ENCODE measurements around the gene HPSE2. TPM values are rescaled to one million over a fixed set of nuclear protein-coding genes. Genes with fewer than 3 reads are reported as not detected.

Gene HPSE2
- total and polyA plus RNA-seq, 2 of the 13 experiments (the other 11 are each of a cell fraction or from before 2014, with no cell fraction given), result 0.01 TPM; not detected in 1

DNA sequence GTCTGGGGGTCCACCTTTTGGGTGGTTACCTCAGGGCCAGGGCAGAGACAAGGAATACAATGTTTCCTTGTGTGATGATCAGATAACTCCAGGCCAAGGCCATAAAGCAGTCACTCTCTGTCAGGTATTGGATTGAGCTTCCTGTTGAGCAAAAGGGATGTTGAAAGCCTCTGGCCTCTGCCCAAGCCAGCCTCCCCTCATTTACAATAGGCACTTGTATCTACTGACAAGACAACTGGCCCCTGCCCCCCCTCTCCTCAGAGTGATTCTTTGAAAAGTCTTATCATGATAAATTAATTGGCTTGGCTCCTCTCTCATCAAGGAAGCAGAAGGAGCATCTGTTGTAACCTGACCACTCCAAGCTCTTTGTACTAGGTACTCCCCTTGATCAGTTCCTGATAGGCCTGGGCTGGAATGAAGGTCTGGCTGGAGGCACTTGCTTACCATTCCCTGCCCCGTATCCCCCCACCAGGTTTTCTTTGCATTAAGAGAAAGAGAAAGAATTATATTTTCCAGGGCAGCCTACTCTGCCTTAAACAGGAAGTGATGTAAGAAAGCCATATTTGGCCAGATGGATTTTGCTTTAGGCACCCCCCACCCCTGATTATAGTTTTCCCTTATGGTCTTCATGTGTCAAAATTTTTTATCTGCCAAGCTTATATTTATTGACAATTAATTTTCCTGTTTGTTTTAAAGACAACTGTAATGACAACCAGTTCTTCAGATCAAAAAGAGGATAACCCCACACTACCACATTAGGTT, 746.8 kb downstream of the HPSE2 start:
- H3K27me3 ChIP-seq (ENCODE audit: control insufficient read depth in 1 of 2, insufficient read depth in 2 of 2, low read length in 2 of 2), result no peaks in the 10 kb centered on the region
- BruUV-seq (replicated peaks), result no TSS peak
- no peak overlapping the region for H3K27ac ChIP-seq (ENCODE audit: extremely low read length, insufficient read depth, low read length)
- H3K79me2 ChIP-seq (ENCODE audit: insufficient read depth, low read length), result no peaks in the 10 kb centered on the region
- H3K4me1 ChIP-seq (ENCODE audit: insufficient read depth, low read length), result peaks cover 32% of the 10 kb centered on the region
- H3K36me3 ChIP-seq (replicated peaks in 1 of 2; ENCODE audit: control insufficient read depth in 1 of 2, insufficient read depth in 2 of 2, low read length in 2 of 2), result no peaks in the 10 kb centered on the region
- POLR2A ChIA-PET, result interaction anchor here (1.0 kb wide), 1 partner anchor 28 kb away, joined by 3 read pairs; no protein-coding TSS in a partner anchor
- ATAC-seq, result peak; percentile 86
- DNase-seq (ENCODE audit: low spot score), result peak; percentile 81
- no peaks in the 10 kb centered on the region for H3K9me3 ChIP-seq (ENCODE audit: low read length)
- H4K20me1 ChIP-seq (ENCODE audit: insufficient read depth, low read length), result no peaks in the 10 kb centered on the region
- in situ Hi-C loops (cut with HindIII; ENCODE audit: extremely low pct_ligation_motif_present, low pct_unique_long_range_greater_than_20kb), result no loop called here
- H3K9ac ChIP-seq (ENCODE audit: insufficient read depth, low read depth, low read length), result no peak overlapping the region
- WGBS (ENCODE audit: low lambda C conversion rate), result 0% methylated on average over 1 of the region's 1 CpG
- no peak overlapping the region for H3K4me3 ChIP-seq (replicated peaks in 1 of 3; ENCODE audit: insufficient read depth in 1 of 3, low read depth in 2 of 3, low read length in 3 of 3)
- CTCF ChIA-PET (ENCODE audit: low intra/inter-chr PET ratio, low total read pairs), result no interaction called here
- intact Hi-C loops (cut with micrococcal nuclease; ENCODE audit: unreplicated experiment), result no loop called here
- peak overlapping the region; percentile 30; the same call in 1 of the 2 replicates for H3K4me2 ChIP-seq (ENCODE audit: low read depth, low read length)
- peak; percentile 58 for FAIRE-seq
- H2AFZ ChIP-seq (ENCODE audit: low read length), result no peak overlapping the region
- TF ChIP-seq GATA4 (IDR thresholded peaks at IDR 0.05; ENCODE audit: borderline replicate concordance, low read depth) (peak; percentile 30; the same call in 1 of the 2 replicates), GABPB1 (CRISPR knock-in tag; IDR thresholded peaks at IDR 0.05) (peak; percentile 35; the same call in 1 of the 2 replicates), ZNF180 (CRISPR knock-in tag; IDR thresholded peaks at IDR 0.05; ENCODE audit: borderline replicate concordance, low read depth) (no peak), HMG20A (CRISPR knock-in tag; IDR thresholded peaks at IDR 0.05; ENCODE audit: borderline replicate concordance) (peak; percentile 66; the same call in 1 of the 2 replicates), SOX13 (IDR thresholded peaks at IDR 0.05) (no peak), SOX13 (CRISPR knock-in tag; conservative IDR thresholded peaks at IDR 0.05 in 1 of 2, IDR thresholded peaks at IDR 0.05 in 1 of 2) (peak in 1 of 2 experiments; percentile 59; a peak in 1 of 4 replicates), RXRA (CRISPR knock-in tag; IDR thresholded peaks at IDR 0.05) (peak; percentile 40; the same call in 1 of the 2 replicates), MIER3 (CRISPR knock-in tag; IDR thresholded peaks at IDR 0.05; ENCODE audit: borderline replicate concordance) (peak; percentile 38; the same call in 1 of the 2 replicates), FOXA3 (CRISPR knock-in tag; IDR thresholded peaks at IDR 0.05) (peak; percentile 52; the same call in 1 of the 2 replicates), SALL1 (CRISPR knock-in tag; IDR thresholded peaks at IDR 0.05) (peak; percentile 66), ZMYM2 (CRISPR knock-in tag; IDR thresholded peaks at IDR 0.05) (0 out of 2 replicates have a peak, but pooled peaks have one; percentile 30), ZNF776 (CRISPR knock-in tag; IDR thresholded peaks at IDR 0.05) (no peak), NR2F6 (IDR thresholded peaks at IDR 0.05) (peak; percentile 46), NR2F6 (CRISPR knock-in tag; IDR thresholded peaks at IDR 0.05) (peak; percentile 55; the same call in 1 of the 2 replicates), ZNF816 (CRISPR knock-in tag; IDR thresholded peaks at IDR 0.05; ENCODE audit: borderline replicate concordance) (no peak), SOX6 (IDR thresholded peaks at IDR 0.05) (no peak), SOX6 (CRISPR knock-in tag; IDR thresholded peaks at IDR 0.05) (peak; percentile 79)
- TF ChIP-seq, protein P1, sequence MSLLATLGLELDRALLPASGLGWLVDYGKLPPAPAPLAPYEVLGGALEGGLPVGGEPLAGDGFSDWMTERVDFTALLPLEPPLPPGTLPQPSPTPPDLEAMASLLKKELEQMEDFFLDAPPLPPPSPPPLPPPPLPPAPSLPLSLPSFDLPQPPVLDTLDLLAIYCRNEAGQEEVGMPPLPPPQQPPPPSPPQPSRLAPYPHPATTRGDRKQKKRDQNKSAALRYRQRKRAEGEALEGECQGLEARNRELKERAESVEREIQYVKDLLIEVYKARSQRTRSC (CRISPR knock-in tag; IDR thresholded peaks at IDR 0.05; ENCODE audit: low read depth), result no peak
- TF ChIP-seq, protein P2, sequence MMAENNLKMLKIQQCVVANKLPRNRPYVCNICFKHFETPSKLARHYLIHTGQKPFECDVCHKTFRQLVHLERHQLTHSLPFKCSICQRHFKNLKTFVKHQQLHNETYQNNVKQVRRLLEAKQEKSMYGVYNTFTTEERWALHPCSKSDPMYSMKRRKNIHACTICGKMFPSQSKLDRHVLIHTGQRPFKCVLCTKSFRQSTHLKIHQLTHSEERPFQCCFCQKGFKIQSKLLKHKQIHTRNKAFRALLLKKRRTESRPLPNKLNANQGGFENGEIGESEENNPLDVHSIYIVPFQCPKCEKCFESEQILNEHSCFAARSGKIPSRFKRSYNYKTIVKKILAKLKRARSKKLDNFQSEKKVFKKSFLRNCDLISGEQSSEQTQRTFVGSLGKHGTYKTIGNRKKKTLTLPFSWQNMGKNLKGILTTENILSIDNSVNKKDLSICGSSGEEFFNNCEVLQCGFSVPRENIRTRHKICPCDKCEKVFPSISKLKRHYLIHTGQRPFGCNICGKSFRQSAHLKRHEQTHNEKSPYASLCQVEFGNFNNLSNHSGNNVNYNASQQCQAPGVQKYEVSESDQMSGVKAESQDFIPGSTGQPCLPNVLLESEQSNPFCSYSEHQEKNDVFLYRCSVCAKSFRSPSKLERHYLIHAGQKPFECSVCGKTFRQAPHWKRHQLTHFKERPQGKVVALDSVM (CRISPR knock-in tag; IDR thresholded peaks at IDR 0.05), result peak; percentile 84
